ENCODE results near the gene ACAD11.

The ACAD11 gene

GRCh38 chr3:132630612-132631011 is 29.0 kb downstream of the ACAD11 start:
- Histone ChIP-seq H3K9ac (no peak overlapping the region), H3K27ac (no peak overlapping the region), H3K27me3 (ENCODE audit: control insufficient read depth, insufficient read depth, low read length) (no peaks in the 10 kb centered on the region), H3K4me2 (ENCODE audit: low read length) (no peak overlapping the region), H3K79me2 (no peaks in the 10 kb centered on the region), H3K4me1 (no peaks in the 10 kb centered on the region), H3K9me3 (ENCODE audit: control insufficient read depth, low read length) (no peaks in the 10 kb centered on the region), H3K4me3 (ENCODE audit: low read depth, low read length) (no peak overlapping the region), H3K36me3 (ENCODE audit: control insufficient read depth, insufficient read depth, low read length) (no peaks in the 10 kb centered on the region), H2AFZ (no peak overlapping the region)
- TF ChIP-seq CTCF (IDR thresholded peaks at IDR 0.05), result no peak

- H3K36me3 ChIP-seq (ENCODE audit: control insufficient read depth, insufficient read depth, low read length), result no peaks in the 10 kb centered on the region
- no peaks in the 10 kb centered on the region for H3K9me3 ChIP-seq (ENCODE audit: control insufficient read depth, low read length)
These were observed 29.7 kb downstream of the ACAD11 start for GRCh38 chr3:132629928-132630327.

GRCh38 chr3:132628157-132628556 is 31.5 kb downstream of the ACAD11 start:
- Histone ChIP-seq H3K36me3 (ENCODE audit: control insufficient read depth, insufficient read depth, low read length) (no peaks in the 10 kb centered on the region), H3K4me2 (ENCODE audit: low read length) (no peak overlapping the region), H3K9ac (no peak overlapping the region), H2AFZ (no peak overlapping the region), H3K79me2 (no peaks in the 10 kb centered on the region), H3K27ac (no peak overlapping the region), H3K4me1 (no peaks in the 10 kb centered on the region), H3K27me3 (ENCODE audit: control insufficient read depth, insufficient read depth, low read length) (no peaks in the 10 kb centered on the region), H3K4me3 (ENCODE audit: low read depth, low read length) (no peak overlapping the region), H3K9me3 (ENCODE audit: control insufficient read depth, low read length) (no peaks in the 10 kb centered on the region)
- no peak for TF ChIP-seq CTCF (IDR thresholded peaks at IDR 0.05)

More at GRCh38 chr3:132629928-132630327, 29.7 kb downstream of the ACAD11 start:
- no peak overlapping the region for H3K27ac ChIP-seq
- H3K9ac ChIP-seq, result no peak overlapping the region
- no peak overlapping the region for H2AFZ ChIP-seq
- H3K4me1 ChIP-seq, result no peaks in the 10 kb centered on the region
- no peak for TF ChIP-seq CTCF (IDR thresholded peaks at IDR 0.05)
- H3K27me3 ChIP-seq (ENCODE audit: control insufficient read depth, insufficient read depth, low read length), result no peaks in the 10 kb centered on the region
- no peaks in the 10 kb centered on the region for H3K79me2 ChIP-seq
- H3K4me3 ChIP-seq (ENCODE audit: low read depth, low read length), result no peak overlapping the region
- no peak overlapping the region for H3K4me2 ChIP-seq (ENCODE audit: low read length)

GRCh38 chr3:132626955-132627354 is 32.7 kb downstream of the ACAD11 start:
- Histone ChIP-seq H3K27me3 (ENCODE audit: control insufficient read depth, insufficient read depth, low read length) (no peaks in the 10 kb centered on the region), H3K79me2 (no peaks in the 10 kb centered on the region), H3K27ac (no peak overlapping the region), H3K4me1 (no peaks in the 10 kb centered on the region), H3K4me3 (ENCODE audit: low read depth, low read length) (no peak overlapping the region), H3K36me3 (ENCODE audit: control insufficient read depth, insufficient read depth, low read length) (no peaks in the 10 kb centered on the region), H3K4me2 (ENCODE audit: low read length) (no peak overlapping the region), H3K9ac (no peak overlapping the region), H2AFZ (no peak overlapping the region), H3K9me3 (ENCODE audit: control insufficient read depth, low read length) (no peaks in the 10 kb centered on the region)
- TF ChIP-seq CTCF (IDR thresholded peaks at IDR 0.05), result no peak

- H3K4me2 ChIP-seq (ENCODE audit: low read length), result no peak overlapping the region
- H3K36me3 ChIP-seq (ENCODE audit: control insufficient read depth, insufficient read depth, low read length), result no peaks in the 10 kb centered on the region
- H3K79me2 ChIP-seq, result no peaks in the 10 kb centered on the region
- H3K9ac ChIP-seq, result no peak overlapping the region
- H3K27ac ChIP-seq, result no peak overlapping the region
- H3K4me1 ChIP-seq, result no peaks in the 10 kb centered on the region
- no peak overlapping the region for H2AFZ ChIP-seq
- no peak overlapping the region for H3K4me3 ChIP-seq (ENCODE audit: low read depth, low read length)
- no peaks in the 10 kb centered on the region for H3K9me3 ChIP-seq (ENCODE audit: control insufficient read depth, low read length)
- no peak for TF ChIP-seq CTCF (IDR thresholded peaks at IDR 0.05)
- no peaks in the 10 kb centered on the region for H3K27me3 ChIP-seq (ENCODE audit: control insufficient read depth, insufficient read depth, low read length)
These were observed 34.0 kb downstream of the ACAD11 start for GRCh38 chr3:132625613-132626012.
